GM12872 (cell line): Measurements from ENCODE around the gene CAPN15.

ENCODE experiments used
- CTCF ChIP-seq: IDR thresholded peaks from 3 replicates; pipeline ENCODE4 v1.5.1; 2011; ENCODE audit warnings: low read depth, mild to moderate bottlenecking, low read length, moderate library complexity; ENCODE audit not compliant: insufficient read depth

The CAPN15 gene

GRCh38 chr16:512802-513201, 14.7 kb upstream of the CAPN15 start:
- TF ChIP-seq CTCF, result no peak

GRCh38 chr16:513950-514349, 13.6 kb upstream of the CAPN15 start:
- TF ChIP-seq CTCF, result no peak

- TF ChIP-seq CTCF, result no peak
These were observed 12.2 kb upstream of the CAPN15 start for GRCh38 chr16:515175-515938.

GRCh38 chr16:515939-516226, 11.6 kb upstream of the CAPN15 start:
- TF ChIP-seq CTCF, result no peak

- no peak for TF ChIP-seq CTCF
These were observed 11.2 kb upstream of the CAPN15 start for GRCh38 chr16:516301-516700.

- no peak for TF ChIP-seq CTCF
These were observed 8.7 kb upstream of the CAPN15 start for GRCh38 chr16:518858-519257.

- TF ChIP-seq CTCF, result no peak
These were observed 8.1 kb upstream of the CAPN15 start for GRCh38 chr16:519425-519824.
